MG63 (cell line): ENCODE measurements around the gene CELF6. TPM values are rescaled to one million over a fixed set of nuclear protein-coding genes. Genes with fewer than 3 reads are reported as not detected.

Experiments
- DNase-seq: peaks from one replicate; pipeline ENCODE4 v3.0.0-alpha.2; 2020
- H3K27me3 ChIP-seq: fragments of 250-450 bp; sonication (Bioruptor Pico); 2 replicates; pipeline ENCODE4 v1.5.1; 2020; ENCODE audit warnings: mild to moderate bottlenecking, moderate library complexity
- H3K36me3 ChIP-seq: fragments of 250-450 bp; sonication (Bioruptor Pico); 2 replicates; pipeline ENCODE4 v1.5.1; 2020; ENCODE audit warnings: mild to moderate bottlenecking, moderate library complexity
- H3K4me3 ChIP-seq: fragments of 250-450 bp; sonication (Bioruptor Pico); 2 replicates; pipeline ENCODE4 v1.5.1; 2020; ENCODE audit warnings: mild to moderate bottlenecking, moderate library complexity
- H3K9me3 ChIP-seq: fragments of 250-450 bp; sonication (Bioruptor Pico); 2 replicates; pipeline ENCODE4 v1.5.1; 2020; ENCODE audit warnings: mild to moderate bottlenecking, moderate library complexity
- total RNA-seq: library from RNA; depleted of rRNA; stranded (reverse); fragments of >200 nt; shearing (Covaris generic); gene quantifications from 2 replicates; pipeline ENCODE4 v1.2.3, GENCODE V29; 2014; ENCODE audit warnings: low replicate concordance; rRNA removed

Gene CELF6
- total RNA-seq, 1 experiment from 2014 or later: 1.1 TPM

- DNase-seq: no peak
- peaks cover 76% of the 10 kb centered on the region for H3K36me3 ChIP-seq
These were observed 70.7 kb downstream of the CELF6 start for GRCh38 chr15:72249142-72249810.

GRCh38 chr15:72248514-72248913 lies 71.4 kb downstream of the CELF6 start:
- Histone ChIP-seq H3K4me3 (no peak overlapping the region), H3K36me3 (peaks cover 76% of the 10 kb centered on the region), H3K27me3 (no peaks in the 10 kb centered on the region), H3K9me3 (no peaks in the 10 kb centered on the region)
- no peak for DNase-seq

More at GRCh38 chr15:72249142-72249810, 70.7 kb downstream of the CELF6 start:
- Histone ChIP-seq H3K9me3 (no peaks in the 10 kb centered on the region), H3K4me3 (no peak overlapping the region), H3K27me3 (no peaks in the 10 kb centered on the region)

- Histone ChIP-seq H3K27me3 (no peaks in the 10 kb centered on the region), H3K36me3 (peaks cover 65% of the 10 kb centered on the region), H3K9me3 (no peaks in the 10 kb centered on the region), H3K4me3 (no peak overlapping the region)
- DNase-seq: no peak
These were observed 77.1 kb downstream of the CELF6 start for GRCh38 chr15:72242775-72243370.

- H3K9me3 ChIP-seq: no peaks in the 10 kb centered on the region
- no peak overlapping the region for H3K4me3 ChIP-seq
- no peak for DNase-seq
- H3K36me3 ChIP-seq: peaks cover 50% of the 10 kb centered on the region
- H3K27me3 ChIP-seq: no peaks in the 10 kb centered on the region
These were observed 80.3 kb downstream of the CELF6 start for GRCh38 chr15:72239652-72240051.

- no peak overlapping the region for H3K4me3 ChIP-seq
- H3K9me3 ChIP-seq: no peaks in the 10 kb centered on the region
- no peak for DNase-seq
- peaks cover 40% of the 10 kb centered on the region for H3K36me3 ChIP-seq
- H3K27me3 ChIP-seq: no peaks in the 10 kb centered on the region
These were observed 81.4 kb downstream of the CELF6 start for GRCh38 chr15:72238586-72238985.

GRCh38 chr15:72237853-72238224 lies 82.1 kb downstream of the CELF6 start:
- DNase-seq: no peak
- Histone ChIP-seq H3K4me3 (no peak overlapping the region), H3K9me3 (no peaks in the 10 kb centered on the region), H3K36me3 (peaks cover 32% of the 10 kb centered on the region), H3K27me3 (no peaks in the 10 kb centered on the region)

- Histone ChIP-seq H3K36me3 (peaks cover 26% of the 10 kb centered on the region), H3K9me3 (no peaks in the 10 kb centered on the region), H3K27me3 (no peaks in the 10 kb centered on the region), H3K4me3 (peak overlapping the region; percentile 24)
- peak; percentile 94 for DNase-seq
These were observed 82.7 kb downstream of the CELF6 start for GRCh38 chr15:72237029-72237852.

- Histone ChIP-seq H3K9me3 (no peaks in the 10 kb centered on the region), H3K27me3 (no peaks in the 10 kb centered on the region), H3K4me3 (peak overlapping the region; percentile 24), H3K36me3 (peaks cover 19% of the 10 kb centered on the region)
- DNase-seq: no peak
These were observed 83.5 kb downstream of the CELF6 start for GRCh38 chr15:72236381-72237003.

GRCh38 chr15:72235298-72235697 lies 84.7 kb downstream of the CELF6 start:
- DNase-seq: no peak

More at GRCh38 chr15:72235298-72235697, 84.7 kb downstream of the CELF6 start:
- H3K4me3 ChIP-seq: no peak overlapping the region
- H3K9me3 ChIP-seq: no peaks in the 10 kb centered on the region
- H3K36me3 ChIP-seq: peaks cover 8% of the 10 kb centered on the region
- no peaks in the 10 kb centered on the region for H3K27me3 ChIP-seq

Other genes starting within 250 kb of the CELF6 start
- 21.1 and 22.6 TPM in 2 replicates for gene MYO9A, start 202.0 kb downstream of the CELF6 start, total RNA-seq
- gene SENP8, start 201.8 kb downstream of the CELF6 start, total RNA-seq: 0.84 and 1.7 TPM in 2 replicates
- gene GRAMD2A, start 122.4 kb downstream of the CELF6 start, total RNA-seq: not detected in 2 replicates
- gene PKM, start 89.0 kb downstream of the CELF6 start, total RNA-seq: 3,484 and 3,839 TPM in 2 replicates
- gene PARP6, start 47.6 kb downstream of the CELF6 start, total RNA-seq: 16.3 and 28.4 TPM in 2 replicates
- 93.1 and 153 TPM in 2 replicates for gene HEXA, start 55.9 kb upstream of the CELF6 start, total RNA-seq
- not detected in 2 replicates for gene TMEM202, start 78.1 kb upstream of the CELF6 start, total RNA-seq
- 19.7 and 62.6 TPM in 2 replicates for gene ARIH1, start 154.2 kb upstream of the CELF6 start, total RNA-seq